Measurements from ENCODE around the gene SHISAL1. TPM values are rescaled to one million over a fixed set of nuclear protein-coding genes. Genes with fewer than 3 reads are reported as not detected.
A peak's percentile ranks its signal among the peaks of the same experiment; 100 is the strongest.

SHISAL1 gene
- total RNA-seq, 2 experiments from 2014 or later = not detected

GRCh38 chr22:44335903-44336803 lies 23.4 kb upstream of the SHISAL1 start:
- H3K4me3 ChIP-seq (ENCODE audit: low read length) = no peak overlapping the region
- TF ChIP-seq, protein P1, sequence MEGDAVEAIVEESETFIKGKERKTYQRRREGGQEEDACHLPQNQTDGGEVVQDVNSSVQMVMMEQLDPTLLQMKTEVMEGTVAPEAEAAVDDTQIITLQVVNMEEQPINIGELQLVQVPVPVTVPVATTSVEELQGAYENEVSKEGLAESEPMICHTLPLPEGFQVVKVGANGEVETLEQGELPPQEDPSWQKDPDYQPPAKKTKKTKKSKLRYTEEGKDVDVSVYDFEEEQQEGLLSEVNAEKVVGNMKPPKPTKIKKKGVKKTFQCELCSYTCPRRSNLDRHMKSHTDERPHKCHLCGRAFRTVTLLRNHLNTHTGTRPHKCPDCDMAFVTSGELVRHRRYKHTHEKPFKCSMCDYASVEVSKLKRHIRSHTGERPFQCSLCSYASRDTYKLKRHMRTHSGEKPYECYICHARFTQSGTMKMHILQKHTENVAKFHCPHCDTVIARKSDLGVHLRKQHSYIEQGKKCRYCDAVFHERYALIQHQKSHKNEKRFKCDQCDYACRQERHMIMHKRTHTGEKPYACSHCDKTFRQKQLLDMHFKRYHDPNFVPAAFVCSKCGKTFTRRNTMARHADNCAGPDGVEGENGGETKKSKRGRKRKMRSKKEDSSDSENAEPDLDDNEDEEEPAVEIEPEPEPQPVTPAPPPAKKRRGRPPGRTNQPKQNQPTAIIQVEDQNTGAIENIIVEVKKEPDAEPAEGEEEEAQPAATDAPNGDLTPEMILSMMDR (IDR thresholded peaks at IDR 0.05) = no peak
- Mint-ChIP-seq H3K4me1 (ENCODE audit: low read depth) (no peaks in the 10 kb centered on the region), H3K27me3 (peaks cover 14% of the 10 kb centered on the region), H3K27ac (no peak overlapping the region), H3K36me3 (ENCODE audit: low read depth) (no peaks in the 10 kb centered on the region), H3K9me3 (no peaks in the 10 kb centered on the region), H3K4me3 (no peak overlapping the region)
- ChIA-PET POLR2A (no interaction called here), CTCF (no interaction called here)
- H3K4me1 ChIP-seq (ENCODE audit: insufficient read depth, low read length) = no peaks in the 10 kb centered on the region
- H3K9me3 ChIP-seq (ENCODE audit: control insufficient read depth in 1 of 2, insufficient read depth in 1 of 2, low read length in 2 of 2) = no peaks in the 10 kb centered on the region
- ATAC-seq (ENCODE audit: poor library complexity) (no peak), DNase-seq (peak in 3 of 14 experiments; percentile 5 to 24 (median 7))
- intact Hi-C loops (cut with DNase I, micrococcal nuclease) = loop anchor here in 1 of 2 experiments (5.0 kb wide), 1 partner anchor 231 kb away; no protein-coding TSS in a partner anchor
- H3K27ac ChIP-seq (ENCODE audit: low read depth in 1 of 2, low read length in 2 of 2) = no peak overlapping the region
- no peaks in the 10 kb centered on the region for H3K36me3 ChIP-seq (ENCODE audit: insufficient read depth, low read length)
- H3K27me3 ChIP-seq (ENCODE audit: control insufficient read depth in 1 of 2, insufficient read depth in 2 of 2, low read length in 2 of 2) = peaks cover 12 to 25% of the 10 kb centered on the region in 2 experiments

DNA sequence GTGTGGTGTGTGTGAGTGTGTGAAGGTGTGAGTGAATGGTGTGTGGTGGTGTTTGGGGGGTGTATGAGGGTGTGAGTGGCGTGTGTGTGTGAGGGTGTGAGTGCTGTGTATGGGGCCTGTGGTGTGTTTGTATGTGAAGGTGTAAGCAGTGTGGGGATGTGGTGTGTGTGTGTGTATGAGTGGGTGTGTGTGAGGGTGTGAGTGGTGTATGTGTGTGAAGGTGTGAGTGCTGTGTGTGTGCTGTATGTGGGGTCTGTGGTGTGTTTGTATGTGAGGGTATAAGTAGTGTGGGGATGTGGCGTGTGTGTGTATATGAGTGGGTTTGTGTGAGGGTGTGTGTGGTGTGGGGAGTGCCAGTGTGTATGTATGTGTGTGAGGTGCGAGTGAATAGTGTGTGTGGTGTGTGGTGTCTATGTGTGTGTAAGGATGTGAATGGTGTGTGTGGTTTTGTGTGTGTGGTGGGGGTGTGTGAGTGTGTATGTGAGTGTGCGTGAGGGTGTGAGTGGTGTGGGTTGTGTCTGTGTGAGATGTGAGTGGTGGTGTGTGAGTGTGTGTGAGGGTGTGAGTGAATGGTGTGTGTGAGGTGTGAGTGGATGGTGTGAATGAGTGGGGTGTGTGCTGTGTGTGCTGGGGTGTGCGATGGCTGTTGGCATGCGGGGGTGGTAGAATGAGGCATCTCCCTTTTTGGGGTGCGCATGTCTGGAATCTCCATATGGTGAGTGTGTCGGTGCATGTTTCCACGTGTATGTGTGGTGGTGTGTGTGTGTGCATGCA lies 22.5 kb upstream of the SHISAL1 start:
- no peak overlapping the region for H3K4me3 ChIP-seq (ENCODE audit: low read length)
- CTCF ChIA-PET = no interaction called here
- TF ChIP-seq, protein P1 (IDR thresholded peaks at IDR 0.05) = no peak
- H3K4me1 ChIP-seq (ENCODE audit: insufficient read depth, low read length) = peaks cover 9% of the 10 kb centered on the region
- Mint-ChIP-seq H3K4me3 (no peak overlapping the region), H3K9me3 (no peaks in the 10 kb centered on the region), H3K36me3 (ENCODE audit: low read depth) (no peaks in the 10 kb centered on the region), H3K27me3 (peaks cover 16% of the 10 kb centered on the region), H3K27ac (no peak overlapping the region), H3K4me1 (ENCODE audit: low read depth) (no peaks in the 10 kb centered on the region)
- DNase-seq (no peak), ATAC-seq (ENCODE audit: poor library complexity) (no peak)
- H3K27me3 ChIP-seq (ENCODE audit: control insufficient read depth in 1 of 2, insufficient read depth in 2 of 2, low read length in 2 of 2) = peaks cover 20 to 26% of the 10 kb centered on the region in 2 experiments
- no peak overlapping the region for H3K27ac ChIP-seq (ENCODE audit: low read depth in 1 of 2, low read length in 2 of 2)
- POLR2A ChIA-PET = no interaction called here
- no peaks in the 10 kb centered on the region for H3K36me3 ChIP-seq (ENCODE audit: insufficient read depth, low read length)
- intact Hi-C loops (cut with DNase I, micrococcal nuclease) = loop anchor here in 1 of 2 experiments (5.0 kb wide), 1 partner anchor 232 kb away; no protein-coding TSS in a partner anchor
- H3K9me3 ChIP-seq (ENCODE audit: control insufficient read depth in 1 of 2, insufficient read depth in 1 of 2, low read length in 2 of 2) = no peaks in the 10 kb centered on the region

GRCh38 chr22:44333847-44334635 lies 21.3 kb upstream of the SHISAL1 start:
- Mint-ChIP-seq H3K4me3 (no peak overlapping the region), H3K9me3 (no peaks in the 10 kb centered on the region), H3K36me3 (ENCODE audit: low read depth) (no peaks in the 10 kb centered on the region), H3K27ac (no peak overlapping the region), H3K27me3 (peaks cover 27% of the 10 kb centered on the region), H3K4me1 (ENCODE audit: low read depth) (peaks cover 4% of the 10 kb centered on the region)
- peaks cover 19% of the 10 kb centered on the region for H3K4me1 ChIP-seq (ENCODE audit: insufficient read depth, low read length)
- no peak for DNase-seq
- CTCF ChIA-PET = no interaction called here
- H3K4me3 ChIP-seq (ENCODE audit: low read length) = no peak overlapping the region
- H3K27ac ChIP-seq (ENCODE audit: low read depth in 1 of 2, low read length in 2 of 2) = no peak overlapping the region
- TF ChIP-seq, protein P1 (IDR thresholded peaks at IDR 0.05) = no peak
- H3K36me3 ChIP-seq (ENCODE audit: insufficient read depth, low read length) = no peaks in the 10 kb centered on the region
- H3K9me3 ChIP-seq (ENCODE audit: control insufficient read depth in 1 of 2, insufficient read depth in 1 of 2, low read length in 2 of 2) = no peaks in the 10 kb centered on the region
- POLR2A ChIA-PET = no interaction called here
- no peak for ATAC-seq (ENCODE audit: poor library complexity)
- intact Hi-C loops (cut with DNase I, micrococcal nuclease) = no loop called here
- peaks cover 32 to 38% of the 10 kb centered on the region in 2 experiments for H3K27me3 ChIP-seq (ENCODE audit: control insufficient read depth in 1 of 2, insufficient read depth in 2 of 2, low read length in 2 of 2)
